WTC11 (cell line): Measurements from ENCODE around the gene PRKACG. TPM values are rescaled to one million over a fixed set of nuclear protein-coding genes. Genes with fewer than 3 reads are reported as not detected.

ENCODE experiments used
- ATAC-seq: fragments of 200-7000 bp; cut with Tn5 transposase; 2 replicates; pipeline ENCODE4 v1.10.0; 2021; ENCODE audit warnings: mild to moderate bottlenecking, moderate library complexity
- CTCF ChIA-PET: fragments of 300-600 bp; sonication (Branson Sonifier 250); formaldehyde crosslinking; loops from one replicate; lab custom pipeline; 2021; ENCODE audit warnings: antibody characterized with exemption; lab: Charles Lee
- POLR2A ChIA-PET: fragments of 350-600 bp; sonication (Branson Sonifier 250); formaldehyde crosslinking; loops from one replicate; lab custom pipeline; 2021; ENCODE audit warnings: antibody characterized with exemption; lab: Charles Lee
- DNase-seq: peaks from one replicate; pipeline ENCODE4 v3.0.0; 2021; ENCODE audit warnings: low spot score
- H3K27ac Mint-ChIP-seq: 2 replicates; pipeline ENCODE4 v1.8.0; 2021; ENCODE audit warnings: mixed read lengths
- H3K27me3 Mint-ChIP-seq: 2 replicates; pipeline ENCODE4 v1.8.0; 2021; ENCODE audit warnings: low read depth, mild to moderate bottlenecking, moderate library complexity, mixed read lengths
- H3K36me3 Mint-ChIP-seq: 2 replicates; pipeline ENCODE4 v1.8.0; 2021; ENCODE audit warnings: mixed read lengths
- H3K4me1 Mint-ChIP-seq: 2 replicates; pipeline ENCODE4 v1.8.0; 2022; ENCODE audit warnings: mixed read lengths
- H3K4me3 Mint-ChIP-seq: 2 replicates; pipeline ENCODE4 v1.8.0; 2021; ENCODE audit warnings: mild to moderate bottlenecking, moderate library complexity, mixed read lengths
- H3K9me3 Mint-ChIP-seq: 2 replicates; pipeline ENCODE4 v1.8.0; 2021; ENCODE audit warnings: mixed read lengths
- ATF1 ChIP-seq: sonication (generic); formaldehyde crosslinking; IDR thresholded peaks from 2 replicates; pipeline ENCODE4 v1.8.1; 2023; ENCODE audit warnings: mild to moderate bottlenecking, moderate library complexity, missing genetic modification reagents
- ELF4 ChIP-seq: sonication (generic); formaldehyde crosslinking; IDR thresholded peaks from 2 replicates; pipeline ENCODE4 v1.8.1; 2022; ENCODE audit warnings: low read depth, mild to moderate bottlenecking, moderate library complexity, missing genetic modification reagents
- ESRRA ChIP-seq: sonication (generic); formaldehyde crosslinking; IDR thresholded peaks from 2 replicates; pipeline ENCODE4 v1.8.1; 2022; ENCODE audit warnings: mild to moderate bottlenecking, missing genetic modification reagents, borderline replicate concordance
- FOXJ3 ChIP-seq: sonication (generic); formaldehyde crosslinking; IDR thresholded peaks from 2 replicates; pipeline ENCODE4 v1.9.0; 2021; ENCODE audit warnings: missing genetic modification reagents, mild to moderate bottlenecking, borderline replicate concordance
- HMGA2 ChIP-seq: fragments of 250-450 bp; sonication (Bioruptor Pico); IDR thresholded peaks from 2 replicates; pipeline ENCODE4 v1.4.0; 2021; ENCODE audit warnings: mild to moderate bottlenecking, moderate library complexity
- IRF2 ChIP-seq: sonication (generic); formaldehyde crosslinking; IDR thresholded peaks from 2 replicates; pipeline ENCODE4 v1.8.0; 2022; ENCODE audit warnings: low read depth, missing genetic modification reagents, borderline replicate concordance
- JAZF1 ChIP-seq: fragments of 250-450 bp; sonication (Bioruptor Pico); IDR thresholded peaks from 2 replicates; pipeline ENCODE4 v1.9.0; 2021; ENCODE audit warnings: moderate library complexity, mild to moderate bottlenecking, inconsistent platforms
- MXD4 ChIP-seq: fragments of 250-450 bp; sonication (Bioruptor Pico); IDR thresholded peaks from 2 replicates; pipeline ENCODE4 v1.8.0; 2021; ENCODE audit warnings: mild to moderate bottlenecking, moderate library complexity, borderline replicate concordance
- OVOL2 ChIP-seq: fragments of 250-450 bp; sonication (Bioruptor Pico); IDR thresholded peaks from 2 replicates; pipeline ENCODE4 v1.9.0; 2021; ENCODE audit warnings: mild to moderate bottlenecking, borderline replicate concordance
- PRRX2 ChIP-seq: fragments of 250-450 bp; sonication (Bioruptor Pico); IDR thresholded peaks from 2 replicates; pipeline ENCODE4 v1.8.0; 2021; ENCODE audit warnings: mild to moderate bottlenecking
- SOX15 ChIP-seq: fragments of 250-450 bp; sonication (Bioruptor Pico); IDR thresholded peaks from 2 replicates; pipeline ENCODE4 v1.9.0; 2021; ENCODE audit warnings: mild to moderate bottlenecking
- ZNF219 ChIP-seq: sonication (generic); formaldehyde crosslinking; IDR thresholded peaks from 2 replicates; pipeline ENCODE4 v1.8.0; 2023; ENCODE audit warnings: missing genetic modification reagents, mild to moderate bottlenecking, borderline replicate concordance
- ZNF263 ChIP-seq: sonication (generic); formaldehyde crosslinking; IDR thresholded peaks from 2 replicates; pipeline ENCODE4 v1.8.1; 2022; ENCODE audit warnings: low read depth, mild to moderate bottlenecking, moderate library complexity, missing genetic modification reagents
- ZNF396 ChIP-seq: fragments of 250-450 bp; sonication (Bioruptor Pico); IDR thresholded peaks from 2 replicates; pipeline ENCODE4 v1.8.0; 2021; ENCODE audit warnings: mild to moderate bottlenecking, moderate library complexity, borderline replicate concordance
- ZNF423 ChIP-seq: fragments of 250-450 bp; sonication (Bioruptor Pico); IDR thresholded peaks from 2 replicates; pipeline ENCODE4 v2.1.2; 2022; ENCODE audit warnings: mild to moderate bottlenecking, moderate library complexity
- ZNF425 ChIP-seq: fragments of 250-450 bp; sonication (Bioruptor Pico); conservative IDR thresholded peaks from 2 replicates; pipeline ENCODE4 v1.9.0; 2021; ENCODE audit warnings: mild to moderate bottlenecking
- ZNF671 ChIP-seq: fragments of 250-450 bp; sonication (Bioruptor Pico); IDR thresholded peaks from 2 replicates; pipeline ENCODE4 v1.8.0; 2021; ENCODE audit warnings: mild to moderate bottlenecking
- ZSCAN18 ChIP-seq: fragments of 250-450 bp; sonication (Bioruptor Pico); IDR thresholded peaks from 2 replicates; pipeline ENCODE4 v2.1.2; 2022; ENCODE audit warnings: mild to moderate bottlenecking, moderate library complexity
- total RNA-seq: library from RNA; stranded (reverse); gene quantifications from 3 replicates; pipeline ENCODE4 v1.2.3, GENCODE V29; 2021
- TF ChIP-seq, protein P1 (sequence below): sonication (generic); formaldehyde crosslinking; IDR thresholded peaks from 2 replicates; pipeline ENCODE4 v1.8.1; 2022; ENCODE audit warnings: low read depth, mild to moderate bottlenecking, moderate library complexity, missing genetic modification reagents, borderline replicate concordance
- TF ChIP-seq, protein P2 (sequence below): sonication (generic); formaldehyde crosslinking; IDR thresholded peaks from 2 replicates; pipeline ENCODE4 v1.8.0; 2022; ENCODE audit warnings: mild to moderate bottlenecking, missing genetic modification reagents
- TF ChIP-seq, protein P3 (sequence below): sonication (generic); formaldehyde crosslinking; IDR thresholded peaks from 2 replicates; pipeline ENCODE4 v1.8.1; 2022; ENCODE audit warnings: missing genetic modification reagents, borderline replicate concordance
- TF ChIP-seq, protein P4 (sequence below): sonication (generic); formaldehyde crosslinking; IDR thresholded peaks from 2 replicates; pipeline ENCODE4 v1.8.1; 2023; ENCODE audit warnings: mild to moderate bottlenecking, missing genetic modification reagents, moderate library complexity

Gene PRKACG
- total RNA-seq, 1 experiment from 2014 or later: not detected

GRCh38 chr9:68983008-68983411 is 30.9 kb downstream of the PRKACG start:
- H3K27me3 Mint-ChIP-seq: no peaks in the 10 kb centered on the region
- H3K4me1 Mint-ChIP-seq: peaks cover 43% of the 10 kb centered on the region
- CTCF ChIA-PET: interaction anchor here (1.7 kb wide), 1 partner anchor 138 kb away, joined by 4 read pairs; no protein-coding TSS in a partner anchor
- DNase-seq (no peak), ATAC-seq (no peak)
- POLR2A ChIA-PET: no interaction called here
- peaks cover 3% of the 10 kb centered on the region for H3K9me3 Mint-ChIP-seq
- peak overlapping the region; percentile 51; the same call in 1 of the 2 replicates for H3K27ac Mint-ChIP-seq
- no peak overlapping the region for H3K4me3 Mint-ChIP-seq
- H3K36me3 Mint-ChIP-seq: peaks cover 3% of the 10 kb centered on the region; the same call in 1 of the 2 replicates
- no peak for TF ChIP-seq ZNF219 (CRISPR knock-in tag)
- TF ChIP-seq, protein P1, sequence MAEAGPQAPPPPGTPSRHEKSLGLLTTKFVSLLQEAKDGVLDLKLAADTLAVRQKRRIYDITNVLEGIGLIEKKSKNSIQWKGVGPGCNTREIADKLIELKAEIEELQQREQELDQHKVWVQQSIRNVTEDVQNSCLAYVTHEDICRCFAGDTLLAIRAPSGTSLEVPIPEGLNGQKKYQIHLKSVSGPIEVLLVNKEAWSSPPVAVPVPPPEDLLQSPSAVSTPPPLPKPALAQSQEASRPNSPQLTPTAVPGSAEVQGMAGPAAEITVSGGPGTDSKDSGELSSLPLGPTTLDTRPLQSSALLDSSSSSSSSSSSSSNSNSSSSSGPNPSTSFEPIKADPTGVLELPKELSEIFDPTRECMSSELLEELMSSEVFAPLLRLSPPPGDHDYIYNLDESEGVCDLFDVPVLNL: no peak
- TF ChIP-seq ESRRA (CRISPR knock-in tag): no peak
- TF ChIP-seq ZSCAN18 (CRISPR knock-in tag): no peak
- no peak for TF ChIP-seq ZNF425
- TF ChIP-seq JAZF1: no peak
- TF ChIP-seq SOX15 (CRISPR knock-in tag): no peak
- TF ChIP-seq HMGA2 (CRISPR knock-in tag): no peak
- no peak for TF ChIP-seq IRF2
- TF ChIP-seq, protein P2, sequence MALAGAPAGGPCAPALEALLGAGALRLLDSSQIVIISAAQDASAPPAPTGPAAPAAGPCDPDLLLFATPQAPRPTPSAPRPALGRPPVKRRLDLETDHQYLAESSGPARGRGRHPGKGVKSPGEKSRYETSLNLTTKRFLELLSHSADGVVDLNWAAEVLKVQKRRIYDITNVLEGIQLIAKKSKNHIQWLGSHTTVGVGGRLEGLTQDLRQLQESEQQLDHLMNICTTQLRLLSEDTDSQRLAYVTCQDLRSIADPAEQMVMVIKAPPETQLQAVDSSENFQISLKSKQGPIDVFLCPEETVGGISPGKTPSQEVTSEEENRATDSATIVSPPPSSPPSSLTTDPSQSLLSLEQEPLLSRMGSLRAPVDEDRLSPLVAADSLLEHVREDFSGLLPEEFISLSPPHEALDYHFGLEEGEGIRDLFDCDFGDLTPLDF (CRISPR knock-in tag): no peak
- TF ChIP-seq PRRX2 (CRISPR knock-in tag): no peak
- TF ChIP-seq, protein P3, sequence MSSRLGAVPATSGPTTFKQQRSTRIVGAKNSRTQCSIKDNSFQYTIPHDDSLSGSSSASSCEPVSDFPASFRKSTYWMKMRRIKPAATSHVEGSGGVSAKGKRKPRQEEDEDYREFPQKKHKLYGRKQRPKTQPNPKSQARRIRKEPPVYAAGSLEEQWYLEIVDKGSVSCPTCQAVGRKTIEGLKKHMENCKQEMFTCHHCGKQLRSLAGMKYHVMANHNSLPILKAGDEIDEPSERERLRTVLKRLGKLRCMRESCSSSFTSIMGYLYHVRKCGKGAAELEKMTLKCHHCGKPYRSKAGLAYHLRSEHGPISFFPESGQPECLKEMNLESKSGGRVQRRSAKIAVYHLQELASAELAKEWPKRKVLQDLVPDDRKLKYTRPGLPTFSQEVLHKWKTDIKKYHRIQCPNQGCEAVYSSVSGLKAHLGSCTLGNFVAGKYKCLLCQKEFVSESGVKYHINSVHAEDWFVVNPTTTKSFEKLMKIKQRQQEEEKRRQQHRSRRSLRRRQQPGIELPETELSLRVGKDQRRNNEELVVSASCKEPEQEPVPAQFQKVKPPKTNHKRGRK (CRISPR knock-in tag): no peak
- no peak for TF ChIP-seq ZNF423 (CRISPR knock-in tag)
- no peak for TF ChIP-seq FOXJ3 (CRISPR knock-in tag)
- TF ChIP-seq ELF4 (CRISPR knock-in tag): no peak
- TF ChIP-seq ZNF396 (CRISPR knock-in tag): no peak

DNA sequence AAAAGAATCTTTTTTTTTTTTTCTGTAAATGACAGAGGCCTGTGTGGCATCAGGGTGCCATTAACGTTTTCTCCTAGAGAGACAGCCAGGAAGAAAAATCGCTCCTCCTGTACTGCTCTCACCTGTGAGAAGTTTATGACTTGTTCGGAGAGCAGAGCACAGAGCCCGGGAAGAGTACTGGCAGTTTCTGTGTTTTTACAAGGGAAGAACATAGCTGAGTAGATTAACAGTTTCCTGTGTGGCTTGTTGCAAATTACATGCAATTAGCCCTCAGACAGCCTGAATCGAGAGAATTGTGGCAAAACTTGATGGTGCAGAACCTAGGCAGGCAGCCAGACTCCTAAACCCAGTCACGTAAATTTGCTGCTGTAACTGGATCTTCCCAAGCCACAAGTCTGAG is 32.1 kb downstream of the PRKACG start:
- TF ChIP-seq ZNF263 (no peak), ATF1 (CRISPR knock-in tag) (no peak), ZNF671 (CRISPR knock-in tag) (no peak), ZNF219 (CRISPR knock-in tag) (no peak), OVOL2 (CRISPR knock-in tag) (no peak), MXD4 (no peak)
- TF ChIP-seq, protein P4, sequence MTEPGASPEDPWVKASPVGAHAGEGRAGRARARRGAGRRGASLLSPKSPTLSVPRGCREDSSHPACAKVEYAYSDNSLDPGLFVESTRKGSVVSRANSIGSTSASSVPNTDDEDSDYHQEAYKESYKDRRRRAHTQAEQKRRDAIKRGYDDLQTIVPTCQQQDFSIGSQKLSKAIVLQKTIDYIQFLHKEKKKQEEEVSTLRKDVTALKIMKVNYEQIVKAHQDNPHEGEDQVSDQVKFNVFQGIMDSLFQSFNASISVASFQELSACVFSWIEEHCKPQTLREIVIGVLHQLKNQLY (CRISPR knock-in tag): no peak
- CTCF ChIA-PET: no interaction called here
- H3K4me1 Mint-ChIP-seq: peaks cover 43% of the 10 kb centered on the region
- peaks cover 7% of the 10 kb centered on the region for H3K9me3 Mint-ChIP-seq
- H3K27me3 Mint-ChIP-seq: no peaks in the 10 kb centered on the region
- H3K4me3 Mint-ChIP-seq: no peak overlapping the region
- ATAC-seq: peak; percentile 62
- H3K27ac Mint-ChIP-seq: peak overlapping the region; percentile 73
- H3K36me3 Mint-ChIP-seq: peaks cover 6% of the 10 kb centered on the region
- DNase-seq: no peak
- POLR2A ChIA-PET: interaction anchor here (0.7 kb wide), 1 partner anchor 345 kb away, joined by 3 read pairs; no protein-coding TSS in a partner anchor
